VCaP (cell line): ENCODE results near the gene SRSF3.

Source experiments
- H3K27ac ChIP-seq: fragments of 450-650 bp; 2 replicates; pipeline ENCODE4 v1.5.1; 2017
- TF ChIP-seq, protein P1 (sequence below): fragments of 450-650 bp; conservative IDR thresholded peaks from 2 replicates; pipeline ENCODE4 v1.5.1; 2017; ENCODE audit warnings: mild to moderate bottlenecking, moderate library complexity

SRSF3 gene

DNA sequence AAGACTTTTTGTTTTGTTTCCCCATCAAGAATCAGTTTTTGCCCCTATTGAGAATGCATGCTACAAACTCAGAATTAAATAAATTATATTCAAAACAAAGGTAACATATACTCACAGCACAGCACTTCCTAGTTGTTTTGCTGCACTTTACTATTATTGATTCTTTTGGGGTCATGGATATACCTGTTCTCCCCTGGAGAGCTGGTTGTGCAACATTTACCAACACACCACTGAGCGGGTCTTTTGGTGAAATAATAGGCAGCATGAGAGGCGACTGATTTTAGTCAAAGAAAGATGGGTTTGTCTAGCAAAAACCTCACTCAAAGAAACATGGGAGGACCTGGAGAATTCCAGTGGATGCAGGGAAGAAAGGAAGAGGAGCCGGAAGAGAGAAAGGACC lies 44.4 kb downstream of the SRSF3 start:
- TF ChIP-seq, protein P1, sequence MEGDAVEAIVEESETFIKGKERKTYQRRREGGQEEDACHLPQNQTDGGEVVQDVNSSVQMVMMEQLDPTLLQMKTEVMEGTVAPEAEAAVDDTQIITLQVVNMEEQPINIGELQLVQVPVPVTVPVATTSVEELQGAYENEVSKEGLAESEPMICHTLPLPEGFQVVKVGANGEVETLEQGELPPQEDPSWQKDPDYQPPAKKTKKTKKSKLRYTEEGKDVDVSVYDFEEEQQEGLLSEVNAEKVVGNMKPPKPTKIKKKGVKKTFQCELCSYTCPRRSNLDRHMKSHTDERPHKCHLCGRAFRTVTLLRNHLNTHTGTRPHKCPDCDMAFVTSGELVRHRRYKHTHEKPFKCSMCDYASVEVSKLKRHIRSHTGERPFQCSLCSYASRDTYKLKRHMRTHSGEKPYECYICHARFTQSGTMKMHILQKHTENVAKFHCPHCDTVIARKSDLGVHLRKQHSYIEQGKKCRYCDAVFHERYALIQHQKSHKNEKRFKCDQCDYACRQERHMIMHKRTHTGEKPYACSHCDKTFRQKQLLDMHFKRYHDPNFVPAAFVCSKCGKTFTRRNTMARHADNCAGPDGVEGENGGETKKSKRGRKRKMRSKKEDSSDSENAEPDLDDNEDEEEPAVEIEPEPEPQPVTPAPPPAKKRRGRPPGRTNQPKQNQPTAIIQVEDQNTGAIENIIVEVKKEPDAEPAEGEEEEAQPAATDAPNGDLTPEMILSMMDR: no peak
- no peak overlapping the region for H3K27ac ChIP-seq

DNA sequence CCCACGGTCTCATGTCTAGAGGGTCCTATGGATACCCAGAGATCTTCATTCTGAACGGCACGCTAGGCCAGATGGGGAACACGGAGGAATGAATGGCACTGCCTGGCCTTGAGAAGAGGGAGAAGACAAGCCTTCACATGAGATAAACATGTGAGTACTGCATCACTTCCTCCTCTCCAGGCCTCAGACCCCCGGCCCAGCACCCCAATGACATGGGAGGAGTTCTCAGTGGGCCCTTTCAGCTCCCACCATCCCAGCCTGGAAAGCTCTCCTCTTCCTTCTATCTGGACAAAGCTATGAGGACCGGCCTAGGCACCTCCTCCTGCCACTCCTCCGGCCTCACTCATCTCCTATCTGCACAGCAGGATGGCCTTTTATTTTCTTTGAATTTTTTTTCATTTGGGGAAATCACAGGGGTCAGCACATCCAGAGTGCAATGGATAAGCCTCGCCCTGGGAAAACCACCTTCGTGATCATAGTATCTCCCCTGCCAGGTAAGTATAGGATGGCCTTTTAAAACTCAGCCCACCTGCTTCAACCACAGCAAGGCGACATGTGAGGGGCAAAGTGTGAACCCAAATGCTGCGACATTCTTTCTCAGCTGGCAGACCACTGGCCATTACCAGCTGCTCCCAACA lies 45.1 kb downstream of the SRSF3 start:
- no peak overlapping the region for H3K27ac ChIP-seq
- TF ChIP-seq, protein P1: no peak

DNA sequence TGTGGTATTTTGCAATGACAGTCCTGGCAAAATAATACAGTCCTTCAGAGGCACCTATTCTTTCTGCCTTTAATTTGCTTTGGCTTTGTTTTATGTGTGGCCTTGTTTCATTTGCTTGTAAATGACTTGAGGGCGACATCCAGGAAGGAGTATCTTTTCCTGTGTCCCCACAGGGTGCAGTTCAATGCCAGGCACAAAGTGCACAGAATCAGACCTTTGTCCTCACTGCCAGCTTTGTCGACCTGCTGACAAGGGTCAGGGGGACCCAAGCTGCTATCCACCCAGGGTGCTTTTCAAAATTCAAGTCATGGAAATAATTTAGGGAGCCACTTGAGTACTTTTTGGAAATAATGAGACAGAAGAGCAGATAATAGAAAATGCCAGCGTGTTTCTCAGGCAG lies 47.4 kb downstream of the SRSF3 start:
- H3K27ac ChIP-seq: peak overlapping the region; percentile 60

DNA sequence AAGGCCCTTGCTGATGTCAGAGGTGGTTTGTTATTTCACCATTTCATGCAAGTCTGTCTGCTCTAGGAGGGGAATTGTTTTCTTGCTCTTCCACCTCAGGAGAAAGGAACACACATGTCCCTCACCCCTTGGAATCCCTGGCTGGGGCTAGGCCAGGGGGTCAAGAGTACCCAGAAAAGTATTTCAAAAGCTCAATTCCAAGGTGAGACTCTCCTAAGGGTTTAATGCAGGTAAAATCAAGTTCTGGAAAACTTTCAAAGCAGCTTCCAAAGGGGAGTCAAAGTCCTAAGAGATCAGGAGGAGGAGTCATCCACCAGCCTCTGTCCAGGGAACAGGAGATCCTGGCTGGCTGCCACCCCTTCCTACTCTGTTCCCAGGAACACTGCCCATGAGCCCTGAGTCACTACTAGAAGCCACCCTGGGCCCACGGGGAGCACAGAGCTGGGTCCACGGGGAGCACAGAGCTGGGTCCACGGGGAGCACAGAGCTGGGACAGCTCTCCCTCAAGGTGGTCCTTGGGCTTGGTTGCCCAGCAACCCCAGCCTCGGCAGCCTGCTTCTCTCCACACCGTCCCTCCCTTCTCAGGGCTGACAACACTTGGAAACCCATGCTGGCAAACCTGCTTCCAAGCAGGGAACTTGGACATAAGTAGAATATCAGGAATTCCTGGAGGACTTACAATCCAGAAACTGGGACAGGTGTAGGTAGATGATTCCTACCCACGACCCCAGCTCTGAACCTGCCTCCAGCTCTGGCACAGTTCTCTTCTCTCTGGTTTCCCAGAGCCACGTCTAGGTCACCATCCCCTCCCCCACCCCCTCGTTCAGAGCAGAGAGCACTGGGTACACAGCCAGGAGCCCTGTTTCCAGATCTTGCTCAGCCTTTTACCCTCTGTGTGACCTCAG lies 49.0 kb downstream of the SRSF3 start:
- TF ChIP-seq, protein P1: no peak
- peak overlapping the region; percentile 42; the same call in 1 of the 2 replicates for H3K27ac ChIP-seq

More for the DNA sequence above, 47.4 kb downstream of the SRSF3 start:
- TF ChIP-seq, protein P1: no peak

DNA sequence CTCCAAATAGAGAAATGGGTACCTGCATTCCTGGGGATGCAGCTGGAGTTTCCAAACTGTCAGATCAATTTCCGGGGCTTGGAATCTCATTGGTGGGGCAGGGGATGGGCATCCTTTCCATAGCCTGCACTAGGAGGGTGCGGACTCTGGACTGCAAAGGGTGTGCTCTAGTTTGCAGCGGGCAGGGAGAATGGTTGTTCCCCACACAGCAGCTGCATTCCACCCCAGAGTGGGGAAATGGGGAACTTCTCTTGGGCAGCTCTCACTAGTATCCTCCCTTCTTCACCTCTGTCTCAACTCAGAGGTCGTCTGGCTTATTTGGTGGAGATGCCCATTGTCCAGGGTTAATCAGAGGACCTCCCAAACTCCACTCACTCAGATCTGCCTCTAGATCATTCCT lies 49.8 kb downstream of the SRSF3 start:
- TF ChIP-seq, protein P1: no peak
- H3K27ac ChIP-seq: no peak overlapping the region

DNA sequence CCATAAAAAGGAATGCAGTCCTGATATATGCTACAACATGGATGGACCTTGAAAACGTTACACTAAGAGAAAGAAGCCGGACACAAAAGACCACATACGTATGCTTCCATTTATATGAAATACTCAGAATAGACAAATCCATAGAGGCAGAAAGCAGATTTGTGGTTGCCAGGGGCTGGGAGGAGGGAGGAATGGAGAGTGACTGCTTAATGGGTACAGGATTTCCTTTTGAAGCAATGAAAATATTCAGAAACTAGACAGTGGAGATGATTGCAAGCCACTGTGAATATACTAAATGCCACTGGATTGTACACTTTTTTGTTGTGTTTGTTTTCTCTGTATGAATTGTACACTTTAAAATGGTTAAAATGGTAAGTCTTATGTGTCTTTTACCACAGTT lies 54.9 kb downstream of the SRSF3 start:
- H3K27ac ChIP-seq: no peak overlapping the region

More for the DNA sequence above, 54.9 kb downstream of the SRSF3 start:
- TF ChIP-seq, protein P1: no peak
